Measurements from ENCODE around the gene IL6. TPM values are rescaled to one million over a fixed set of nuclear protein-coding genes. Genes with fewer than 3 reads are reported as not detected.

The IL6 gene
- total and polyA plus RNA-seq, 9 of the 15 experiments (the other 6 are each of a cell fraction or from before 2014, with no cell fraction given) = 0.76 to 2.9 (median 1.5) TPM

DNA sequence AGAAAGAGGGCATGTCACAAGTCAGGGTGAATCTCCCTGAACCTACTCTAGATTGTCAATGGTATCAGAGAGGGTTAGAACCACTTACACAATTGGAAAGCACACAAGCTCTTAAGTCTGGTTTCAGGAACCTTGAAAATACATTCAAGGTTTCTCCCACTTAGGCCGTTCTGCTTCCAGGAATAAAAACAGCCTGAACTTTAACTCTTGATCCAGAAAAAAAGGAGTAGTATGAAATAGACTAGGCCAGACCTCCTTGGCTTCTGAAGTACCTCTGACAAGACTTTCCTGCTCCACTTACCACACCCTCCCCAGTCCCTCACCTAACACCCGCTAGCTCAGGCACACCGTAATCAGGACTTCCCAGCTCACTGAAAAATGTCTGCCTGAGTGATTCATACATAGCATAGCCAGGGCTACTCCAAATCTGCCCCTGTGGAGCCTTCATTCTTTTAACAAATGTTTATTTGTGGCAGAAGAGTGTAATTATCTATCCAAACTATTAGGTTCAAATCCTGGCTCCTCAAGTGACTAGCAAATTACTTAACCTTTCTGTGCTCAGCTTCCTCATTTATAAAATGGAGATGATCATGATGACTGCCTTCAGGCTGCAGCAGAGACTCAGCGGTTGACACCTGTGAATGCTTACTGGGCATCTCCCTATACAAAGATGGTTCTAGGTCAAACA lies 30.3 kb upstream of the IL6 start (continued):
- TF ChIP-seq JUN (IDR thresholded peaks at IDR 0.05; ENCODE audit: borderline replicate concordance, low read depth, low read length) (peak; percentile 47; the same call in 1 of the 2 replicates), JUN (CRISPR knock-in tag; IDR thresholded peaks at IDR 0.05; ENCODE audit: borderline replicate concordance) (no peak), COPS2 (conservative IDR thresholded peaks at IDR 0.05) (no peak), SMARCE1 (IDR thresholded peaks at IDR 0.05) (peak; percentile 77), EP400 (IDR thresholded peaks at IDR 0.05) (no peak), ZNF79 (CRISPR knock-in tag; IDR thresholded peaks at IDR 0.05; ENCODE audit: low read depth) (0 out of 2 replicates have a peak, but pooled peaks have one; percentile 28), CXXC5 (CRISPR knock-in tag; IDR thresholded peaks at IDR 0.05) (peak; percentile 58; the same call in 1 of the 2 replicates), MCM5 (IDR thresholded peaks at IDR 0.05; ENCODE audit: low read depth) (no peak)
- TF ChIP-seq, protein P1, sequence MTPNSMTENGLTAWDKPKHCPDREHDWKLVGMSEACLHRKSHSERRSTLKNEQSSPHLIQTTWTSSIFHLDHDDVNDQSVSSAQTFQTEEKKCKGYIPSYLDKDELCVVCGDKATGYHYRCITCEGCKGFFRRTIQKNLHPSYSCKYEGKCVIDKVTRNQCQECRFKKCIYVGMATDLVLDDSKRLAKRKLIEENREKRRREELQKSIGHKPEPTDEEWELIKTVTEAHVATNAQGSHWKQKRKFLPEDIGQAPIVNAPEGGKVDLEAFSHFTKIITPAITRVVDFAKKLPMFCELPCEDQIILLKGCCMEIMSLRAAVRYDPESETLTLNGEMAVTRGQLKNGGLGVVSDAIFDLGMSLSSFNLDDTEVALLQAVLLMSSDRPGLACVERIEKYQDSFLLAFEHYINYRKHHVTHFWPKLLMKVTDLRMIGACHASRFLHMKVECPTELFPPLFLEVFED (CRISPR knock-in tag; conservative IDR thresholded peaks at IDR 0.05) = 0 out of 2 replicates have a peak, but pooled peaks have one; percentile 44
- TF ChIP-seq, protein P2, sequence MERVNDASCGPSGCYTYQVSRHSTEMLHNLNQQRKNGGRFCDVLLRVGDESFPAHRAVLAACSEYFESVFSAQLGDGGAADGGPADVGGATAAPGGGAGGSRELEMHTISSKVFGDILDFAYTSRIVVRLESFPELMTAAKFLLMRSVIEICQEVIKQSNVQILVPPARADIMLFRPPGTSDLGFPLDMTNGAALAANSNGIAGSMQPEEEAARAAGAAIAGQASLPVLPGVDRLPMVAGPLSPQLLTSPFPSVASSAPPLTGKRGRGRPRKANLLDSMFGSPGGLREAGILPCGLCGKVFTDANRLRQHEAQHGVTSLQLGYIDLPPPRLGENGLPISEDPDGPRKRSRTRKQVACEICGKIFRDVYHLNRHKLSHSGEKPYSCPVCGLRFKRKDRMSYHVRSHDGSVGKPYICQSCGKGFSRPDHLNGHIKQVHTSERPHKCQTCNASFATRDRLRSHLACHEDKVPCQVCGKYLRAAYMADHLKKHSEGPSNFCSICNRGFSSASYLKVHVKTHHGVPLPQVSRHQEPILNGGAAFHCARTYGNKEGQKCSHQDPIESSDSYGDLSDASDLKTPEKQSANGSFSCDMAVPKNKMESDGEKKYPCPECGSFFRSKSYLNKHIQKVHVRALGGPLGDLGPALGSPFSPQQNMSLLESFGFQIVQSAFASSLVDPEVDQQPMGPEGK (CRISPR knock-in tag; IDR thresholded peaks at IDR 0.05; ENCODE audit: borderline replicate concordance) = no peak
- TF ChIP-seq, protein P3, sequence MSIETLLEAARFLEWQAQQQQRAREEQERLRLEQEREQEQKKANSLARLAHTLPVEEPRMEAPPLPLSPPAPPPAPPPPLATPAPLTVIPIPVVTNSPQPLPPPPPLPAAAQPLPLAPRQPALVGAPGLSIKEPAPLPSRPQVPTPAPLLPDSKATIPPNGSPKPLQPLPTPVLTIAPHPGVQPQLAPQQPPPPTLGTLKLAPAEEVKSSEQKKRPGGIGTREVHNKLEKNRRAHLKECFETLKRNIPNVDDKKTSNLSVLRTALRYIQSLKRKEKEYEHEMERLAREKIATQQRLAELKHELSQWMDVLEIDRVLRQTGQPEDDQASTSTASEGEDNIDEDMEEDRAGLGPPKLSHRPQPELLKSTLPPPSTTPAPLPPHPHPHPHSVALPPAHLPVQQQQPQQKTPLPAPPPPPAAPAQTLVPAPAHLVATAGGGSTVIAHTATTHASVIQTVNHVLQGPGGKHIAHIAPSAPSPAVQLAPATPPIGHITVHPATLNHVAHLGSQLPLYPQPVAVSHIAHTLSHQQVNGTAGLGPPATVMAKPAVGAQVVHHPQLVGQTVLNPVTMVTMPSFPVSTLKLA (conservative IDR thresholded peaks at IDR 0.05) = no peak; a peak in 1 of 4 replicates
- TF ChIP-seq, protein P4, sequence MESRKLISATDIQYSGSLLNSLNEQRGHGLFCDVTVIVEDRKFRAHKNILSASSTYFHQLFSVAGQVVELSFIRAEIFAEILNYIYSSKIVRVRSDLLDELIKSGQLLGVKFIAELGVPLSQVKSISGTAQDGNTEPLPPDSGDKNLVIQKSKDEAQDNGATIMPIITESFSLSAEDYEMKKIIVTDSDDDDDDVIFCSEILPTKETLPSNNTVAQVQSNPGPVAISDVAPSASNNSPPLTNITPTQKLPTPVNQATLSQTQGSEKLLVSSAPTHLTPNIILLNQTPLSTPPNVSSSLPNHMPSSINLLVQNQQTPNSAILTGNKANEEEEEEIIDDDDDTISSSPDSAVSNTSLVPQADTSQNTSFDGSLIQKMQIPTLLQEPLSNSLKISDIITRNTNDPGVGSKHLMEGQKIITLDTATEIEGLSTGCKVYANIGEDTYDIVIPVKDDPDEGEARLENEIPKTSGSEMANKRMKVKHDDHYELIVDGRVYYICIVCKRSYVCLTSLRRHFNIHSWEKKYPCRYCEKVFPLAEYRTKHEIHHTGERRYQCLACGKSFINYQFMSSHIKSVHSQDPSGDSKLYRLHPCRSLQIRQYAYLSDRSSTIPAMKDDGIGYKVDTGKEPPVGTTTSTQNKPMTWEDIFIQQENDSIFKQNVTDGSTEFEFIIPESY (CRISPR knock-in tag; IDR thresholded peaks at IDR 0.05) = no peak
